GM12801 (cell line): ENCODE data around the gene LCN2.

Experiments used
- TF ChIP-seq, protein P1 (sequence below): IDR thresholded peaks from one replicate; pipeline ENCODE4 v1.5.1; 2011; ENCODE audit warnings: control low read depth; ENCODE audit not compliant: insufficient read length; ENCODE audit errors: extremely low read depth

Gene LCN2

GRCh38 chr9:128103589-128103962 lies 45.7 kb upstream of the LCN2 start:
- TF ChIP-seq, protein P1, sequence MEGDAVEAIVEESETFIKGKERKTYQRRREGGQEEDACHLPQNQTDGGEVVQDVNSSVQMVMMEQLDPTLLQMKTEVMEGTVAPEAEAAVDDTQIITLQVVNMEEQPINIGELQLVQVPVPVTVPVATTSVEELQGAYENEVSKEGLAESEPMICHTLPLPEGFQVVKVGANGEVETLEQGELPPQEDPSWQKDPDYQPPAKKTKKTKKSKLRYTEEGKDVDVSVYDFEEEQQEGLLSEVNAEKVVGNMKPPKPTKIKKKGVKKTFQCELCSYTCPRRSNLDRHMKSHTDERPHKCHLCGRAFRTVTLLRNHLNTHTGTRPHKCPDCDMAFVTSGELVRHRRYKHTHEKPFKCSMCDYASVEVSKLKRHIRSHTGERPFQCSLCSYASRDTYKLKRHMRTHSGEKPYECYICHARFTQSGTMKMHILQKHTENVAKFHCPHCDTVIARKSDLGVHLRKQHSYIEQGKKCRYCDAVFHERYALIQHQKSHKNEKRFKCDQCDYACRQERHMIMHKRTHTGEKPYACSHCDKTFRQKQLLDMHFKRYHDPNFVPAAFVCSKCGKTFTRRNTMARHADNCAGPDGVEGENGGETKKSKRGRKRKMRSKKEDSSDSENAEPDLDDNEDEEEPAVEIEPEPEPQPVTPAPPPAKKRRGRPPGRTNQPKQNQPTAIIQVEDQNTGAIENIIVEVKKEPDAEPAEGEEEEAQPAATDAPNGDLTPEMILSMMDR = no peak

DNA sequence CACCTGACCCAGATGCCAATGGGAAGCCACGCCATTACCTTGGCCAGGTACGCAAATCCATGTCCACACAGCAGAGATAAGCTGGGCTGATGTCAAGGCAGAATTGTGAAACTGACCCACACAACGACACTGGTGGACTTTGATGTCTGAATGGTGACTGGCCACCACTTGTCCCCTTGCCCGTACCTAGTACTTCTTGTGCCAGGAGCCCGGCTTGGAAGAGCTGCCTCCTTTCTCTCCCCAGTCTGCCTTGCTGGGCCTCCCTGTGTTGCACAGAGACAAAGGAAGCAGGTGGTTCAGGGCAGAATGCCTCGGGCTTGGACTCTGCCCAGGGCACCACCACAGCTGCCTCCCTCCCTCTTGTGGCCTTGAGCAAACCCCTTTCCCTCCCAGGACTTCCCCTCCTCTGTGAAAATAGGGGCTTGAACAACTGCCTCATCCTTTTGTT lies 45.1 kb upstream of the LCN2 start:
- TF ChIP-seq, protein P1 = no peak

DNA sequence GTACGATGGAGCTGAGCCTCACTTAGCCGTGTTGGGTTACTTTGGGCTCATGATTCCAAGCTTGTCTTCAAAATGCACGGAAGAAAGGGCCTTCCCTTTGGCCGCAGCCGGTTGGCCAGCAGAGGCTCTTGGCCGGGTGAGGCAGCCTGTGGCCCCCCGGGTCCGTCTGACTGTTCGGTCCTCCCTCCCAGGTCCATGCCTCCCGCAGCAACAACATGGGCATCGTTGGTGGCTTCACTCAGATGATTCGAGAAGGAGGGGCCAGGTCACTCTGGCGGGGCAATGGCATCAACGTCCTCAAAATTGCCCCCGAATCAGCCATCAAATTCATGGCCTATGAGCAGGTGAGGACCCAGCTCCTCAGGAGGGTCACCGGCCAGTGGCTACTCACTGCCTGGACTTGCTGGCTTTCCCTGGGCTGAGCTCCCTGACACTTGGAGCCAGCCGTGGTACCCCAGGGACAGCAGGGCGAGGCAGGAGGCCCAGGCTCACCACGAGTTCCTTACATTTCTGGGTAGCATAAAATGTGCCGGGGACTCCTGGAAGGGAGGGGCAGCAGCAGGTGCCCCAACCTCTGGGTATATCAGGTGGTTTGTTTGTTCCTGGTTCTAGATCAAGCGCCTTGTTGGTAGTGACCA lies 43.6 kb upstream of the LCN2 start:
- TF ChIP-seq, protein P1 = no peak

DNA sequence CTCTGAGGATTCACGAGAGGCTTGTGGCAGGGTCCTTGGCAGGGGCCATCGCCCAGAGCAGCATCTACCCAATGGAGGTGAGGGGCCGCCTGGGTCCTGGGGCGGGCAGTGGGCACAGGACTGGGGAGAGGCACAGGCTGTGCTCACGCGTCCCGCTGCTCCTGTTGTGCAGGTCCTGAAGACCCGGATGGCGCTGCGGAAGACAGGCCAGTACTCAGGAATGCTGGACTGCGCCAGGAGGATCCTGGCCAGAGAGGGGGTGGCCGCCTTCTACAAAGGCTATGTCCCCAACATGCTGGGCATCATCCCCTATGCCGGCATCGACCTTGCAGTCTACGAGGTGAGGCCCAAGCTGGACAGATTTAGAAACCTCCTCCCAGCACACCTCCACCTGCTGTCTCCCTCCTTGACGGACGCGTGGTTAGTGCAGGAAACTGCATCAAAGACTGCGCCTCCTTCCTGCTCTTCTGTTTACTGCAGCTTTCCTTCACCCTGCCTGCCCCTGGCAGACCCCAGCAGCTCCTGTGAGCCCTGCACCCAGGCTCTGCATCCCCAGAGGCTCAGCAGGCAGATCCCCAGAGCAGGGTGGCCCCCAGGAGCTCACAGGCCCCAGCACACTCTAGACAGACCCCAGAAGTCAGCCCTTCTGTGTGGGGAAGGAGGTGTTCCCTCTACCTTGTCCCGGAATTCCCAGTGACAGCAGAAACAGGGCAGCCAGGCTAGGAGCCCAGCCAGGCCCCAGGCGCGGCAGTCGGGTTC lies 42.9 kb upstream of the LCN2 start:
- TF ChIP-seq, protein P1 = no peak

DNA sequence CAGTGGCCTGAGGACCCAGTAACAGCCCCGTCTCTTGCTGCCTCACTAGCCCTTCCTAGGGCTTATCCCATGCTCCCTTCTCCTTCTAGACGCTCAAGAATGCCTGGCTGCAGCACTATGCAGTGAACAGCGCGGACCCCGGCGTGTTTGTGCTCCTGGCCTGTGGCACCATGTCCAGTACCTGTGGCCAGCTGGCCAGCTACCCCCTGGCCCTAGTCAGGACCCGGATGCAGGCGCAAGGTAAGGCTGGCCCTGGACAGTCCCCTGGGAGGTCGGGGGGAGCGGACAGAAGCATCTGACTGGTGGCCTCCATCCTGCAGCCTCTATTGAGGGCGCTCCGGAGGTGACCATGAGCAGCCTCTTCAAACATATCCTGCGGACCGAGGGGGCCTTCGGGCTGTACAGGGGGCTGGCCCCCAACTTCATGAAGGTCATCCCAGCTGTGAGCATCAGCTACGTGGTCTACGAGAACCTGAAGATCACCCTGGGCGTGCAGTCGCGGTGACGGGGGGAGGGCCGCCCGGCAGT lies 42.2 kb upstream of the LCN2 start:
- TF ChIP-seq, protein P1 = no peak

- TF ChIP-seq, protein P1 = no peak
Measured at GRCh38 chr9:128107468-128108268, 41.6 kb upstream of the LCN2 start.

DNA sequence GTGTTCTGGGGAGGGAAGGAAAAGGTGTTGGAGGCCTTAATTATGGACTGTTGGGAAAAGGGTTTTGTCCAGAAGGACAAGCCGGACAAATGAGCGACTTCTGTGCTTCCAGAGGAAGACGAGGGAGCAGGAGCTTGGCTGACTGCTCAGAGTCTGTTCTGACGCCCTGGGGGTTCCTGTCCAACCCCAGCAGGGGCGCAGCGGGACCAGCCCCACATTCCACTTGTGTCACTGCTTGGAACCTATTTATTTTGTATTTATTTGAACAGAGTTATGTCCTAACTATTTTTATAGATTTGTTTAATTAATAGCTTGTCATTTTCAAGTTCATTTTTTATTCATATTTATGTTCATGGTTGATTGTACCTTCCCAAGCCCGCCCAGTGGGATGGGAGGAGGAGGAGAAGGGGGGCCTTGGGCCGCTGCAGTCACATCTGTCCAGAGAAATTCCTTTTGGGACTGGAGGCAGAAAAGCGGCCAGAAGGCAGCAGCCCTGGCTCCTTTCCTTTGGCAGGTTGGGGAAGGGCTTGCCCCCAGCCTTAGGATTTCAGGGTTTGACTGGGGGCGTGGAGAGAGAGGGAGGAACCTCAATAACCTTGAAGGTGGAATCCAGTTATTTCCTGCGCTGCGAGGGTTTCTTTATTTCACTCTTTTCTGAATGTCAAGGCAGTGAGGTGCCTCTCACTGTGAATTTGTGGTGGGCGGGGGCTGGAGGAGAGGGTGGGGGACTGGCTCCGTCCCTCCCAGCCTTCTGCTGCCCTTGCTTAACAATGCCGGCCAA lies 40.8 kb upstream of the LCN2 start:
- TF ChIP-seq, protein P1 = no peak
